HEK293 (cell line): ENCODE measurements around the gene KCNAB2.

Experiments used
- CTCF ChIA-PET: fragments of 350-600 bp; formaldehyde crosslinking; extraction: SDS; loops from one replicate; lab custom pipeline; 2021; ENCODE audit warnings: antibody characterized with exemption; lab: Yijun Ruan, JAX
- POLR2A ChIA-PET: fragments of 300-600 bp; formaldehyde crosslinking; extraction: SDS; loops from one replicate; lab custom pipeline; 2020; ENCODE audit warnings: antibody characterized with exemption, inconsistent platforms; lab: Yijun Ruan, JAX
- H3K27ac ChIP-seq: fragments of 200-500 bp; sonication (Bioruptor generic); 2 replicates; pipeline ENCODE4 v1.5.1; 2014; ENCODE audit warnings: low read depth, low read length, control low read depth, inconsistent platforms; ENCODE audit errors: extremely low read depth
- H3K36me3 ChIP-seq, 2 experiments: fragments of 200-500 bp in 1 of 2; sonication (Bioruptor generic) in 1 of 2; 1 replicate in 1 of 2; 2 replicates in 1 of 2; pipeline ENCODE4 v1.5.1; 2014 to 2017; ENCODE audit warnings: inconsistent platforms in 2 of 2, low read length in 2 of 2; ENCODE audit not compliant: control insufficient read depth in 2 of 2, insufficient read depth in 1 of 2
- H3K4me1 ChIP-seq: fragments of 200-500 bp; sonication (Bioruptor generic); 2 replicates; pipeline ENCODE4 v1.5.1; 2014; ENCODE audit warnings: mild to moderate bottlenecking, low read length, inconsistent platforms; ENCODE audit not compliant: control insufficient read depth, insufficient read depth
- H3K4me3 ChIP-seq: 2 replicates; pipeline ENCODE4 v1.5.1; 2011; ENCODE audit warnings: low read depth, mild to moderate bottlenecking, control low read depth, low read length, moderate library complexity
- H3K9me3 ChIP-seq: fragments of 200-500 bp; sonication (Bioruptor generic); 2 replicates; pipeline ENCODE4 v1.5.1; 2014; ENCODE audit warnings: low read depth, low read length, inconsistent platforms; ENCODE audit not compliant: control insufficient read depth, insufficient read depth
- EGR2 ChIP-seq: fragments of 450-650 bp; formaldehyde crosslinking; IDR thresholded peaks from 2 replicates; pipeline ENCODE4 v1.5.1; 2016; ENCODE audit warnings: low read depth, missing biosample characterization, missing genetic modification characterization
- ELK4 ChIP-seq: IDR thresholded peaks from 2 replicates; pipeline ENCODE4 v1.6.1; 2011; ENCODE audit warnings: mild to moderate bottlenecking, low read depth, low read length, borderline replicate concordance
- FEZF1 ChIP-seq: fragments of 450-650 bp; formaldehyde crosslinking; IDR thresholded peaks from 2 replicates; pipeline ENCODE4 v1.5.1; 2016; ENCODE audit warnings: missing biosample characterization, missing genetic modification characterization
- GLIS2 ChIP-seq: fragments of 450-650 bp; formaldehyde crosslinking; IDR thresholded peaks from 2 replicates; pipeline ENCODE4 v1.5.1; 2016; ENCODE audit warnings: missing biosample characterization, missing genetic modification characterization
- HIC1 ChIP-seq: fragments of 450-650 bp; formaldehyde crosslinking; IDR thresholded peaks from 2 replicates; pipeline ENCODE4 v1.5.1; 2016; ENCODE audit warnings: missing biosample characterization, missing genetic modification characterization
- IKZF3 ChIP-seq: fragments of 450-650 bp; IDR thresholded peaks from 2 replicates; pipeline ENCODE4 v1.5.0; 2018; ENCODE audit warnings: missing biosample characterization, mild to moderate bottlenecking, missing genetic modification characterization, moderate library complexity
- KLF16 ChIP-seq: fragments of 450-650 bp; formaldehyde crosslinking; IDR thresholded peaks from 2 replicates; pipeline ENCODE4 v1.5.1; 2017; ENCODE audit warnings: missing biosample characterization, missing genetic modification characterization
- KLF7 ChIP-seq: fragments of 450-650 bp; formaldehyde crosslinking; IDR thresholded peaks from 2 replicates; pipeline ENCODE4 v1.5.1; 2016; ENCODE audit warnings: missing biosample characterization, missing genetic modification characterization, borderline replicate concordance
- PRDM6 ChIP-seq: fragments of 450-650 bp; formaldehyde crosslinking; IDR thresholded peaks from 2 replicates; pipeline ENCODE4 v1.5.1; 2017; ENCODE audit warnings: missing biosample characterization, missing genetic modification characterization
- SETDB1 ChIP-seq: IDR thresholded peaks from one replicate; pipeline ENCODE4 v1.6.1; 2017; ENCODE audit warnings: mild to moderate bottlenecking, low read length, moderate library complexity, mixed read lengths; ENCODE audit not compliant: insufficient read length
- ZFHX2 ChIP-seq: fragments of 450-650 bp; formaldehyde crosslinking; conservative IDR thresholded peaks from 2 replicates; pipeline ENCODE4 v1.5.1; 2016; ENCODE audit warnings: missing biosample characterization, missing genetic modification characterization
- ZIC2 ChIP-seq: fragments of 450-650 bp; formaldehyde crosslinking; IDR thresholded peaks from 2 replicates; pipeline ENCODE4 v1.5.1; 2016; ENCODE audit warnings: missing biosample characterization, missing genetic modification characterization
- ZNF138 ChIP-seq: fragments of 450-650 bp; formaldehyde crosslinking; IDR thresholded peaks from 2 replicates; pipeline ENCODE4 v1.5.1; 2016; ENCODE audit warnings: missing biosample characterization, missing genetic modification characterization, borderline replicate concordance
- ZNF26 ChIP-seq: fragments of 450-650 bp; formaldehyde crosslinking; IDR thresholded peaks from 2 replicates; pipeline ENCODE4 v1.5.1; 2016; ENCODE audit warnings: missing biosample characterization, missing genetic modification characterization
- ZNF37A ChIP-seq: fragments of 450-650 bp; IDR thresholded peaks from 2 replicates; pipeline ENCODE4 v1.5.1; 2018; ENCODE audit warnings: missing biosample characterization, missing genetic modification characterization
- ZNF48 ChIP-seq: fragments of 450-650 bp; formaldehyde crosslinking; IDR thresholded peaks from 2 replicates; pipeline ENCODE4 v1.5.1; 2016; ENCODE audit warnings: missing biosample characterization, missing genetic modification characterization
- ZNF585B ChIP-seq: fragments of 450-650 bp; formaldehyde crosslinking; IDR thresholded peaks from 2 replicates; pipeline ENCODE4 v1.5.1; 2016; ENCODE audit warnings: missing biosample characterization, missing genetic modification characterization
- ZNF623 ChIP-seq: fragments of 450-650 bp; formaldehyde crosslinking; IDR thresholded peaks from 2 replicates; pipeline ENCODE4 v1.5.1; 2016; ENCODE audit warnings: missing biosample characterization, missing genetic modification characterization
- ZSCAN4 ChIP-seq: fragments of 450-650 bp; formaldehyde crosslinking; IDR thresholded peaks from 2 replicates; pipeline ENCODE4 v1.5.1; 2017; ENCODE audit warnings: missing biosample characterization, missing genetic modification characterization

KCNAB2 gene

GRCh38 chr1:6086358-6086757 is 40.7 kb downstream of the KCNAB2 start:
- H3K4me1 ChIP-seq, result no peaks in the 10 kb centered on the region
- H3K9me3 ChIP-seq, result no peaks in the 10 kb centered on the region
- POLR2A ChIA-PET, result no interaction called here
- no peak overlapping the region for H3K27ac ChIP-seq
- no peaks in the 10 kb centered on the region for H3K36me3 ChIP-seq
- TF ChIP-seq ZSCAN4 (tag by site-specific recombination) (no peak), SETDB1 (no peak), FEZF1 (tag by site-specific recombination) (no peak), GLIS2 (tag by site-specific recombination) (0 out of 2 replicates have a peak, but pooled peaks have one; percentile 12), ZNF138 (tag by site-specific recombination) (no peak), ELK4 (no peak)
- CTCF ChIA-PET, result interaction anchor here (1.0 kb wide), 1 partner anchor 9 kb away, joined by 3 read pairs; no protein-coding TSS in a partner anchor
- no peak overlapping the region for H3K4me3 ChIP-seq

- H3K27ac ChIP-seq, result no peak overlapping the region
- ChIA-PET POLR2A (no interaction called here), CTCF (no interaction called here)
- TF ChIP-seq KLF16 (tag by site-specific recombination) (no peak), IKZF3 (tag by site-specific recombination) (no peak), HIC1 (tag by site-specific recombination) (no peak), ZNF48 (tag by site-specific recombination) (no peak), ZNF37A (tag by site-specific recombination) (no peak), ZNF585B (no peak), KLF7 (no peak), PRDM6 (no peak), ZNF26 (tag by site-specific recombination) (no peak), ZNF623 (tag by site-specific recombination) (no peak), ZFHX2 (tag by site-specific recombination) (peak; percentile 95), EGR2 (tag by site-specific recombination) (peak; percentile 90), ZIC2 (tag by site-specific recombination) (peak; percentile 23; the same call in 1 of the 2 replicates)
- no peak overlapping the region for H3K4me3 ChIP-seq
- H3K9me3 ChIP-seq, result no peaks in the 10 kb centered on the region
- H3K4me1 ChIP-seq, result no peaks in the 10 kb centered on the region
- no peaks in the 10 kb centered on the region for H3K36me3 ChIP-seq
Measured at GRCh38 chr1:6086762-6087376, 41.2 kb downstream of the KCNAB2 start.
